Measurements from ENCODE around the gene DCHS1. TPM values are rescaled to one million over a fixed set of nuclear protein-coding genes. Genes with fewer than 3 reads are reported as not detected.
A peak's percentile ranks its signal among the peaks of the same experiment; 100 is the strongest.

DCHS1 gene
- total RNA-seq, 4 donors from 2014 or later = 3.9 to 9.0 (median 6.4) TPM

- peaks cover 19% of the 10 kb centered on the region for H3K4me1 ChIP-seq
- no peak for DNase-seq (ENCODE audit: low spot score in 2 of 2)
- H3K27ac ChIP-seq = no peak overlapping the region
- H3K36me3 ChIP-seq = no peaks in the 10 kb centered on the region
- H3K4me3 ChIP-seq = no peak overlapping the region
- H3K9me3 ChIP-seq = no peaks in the 10 kb centered on the region
- no peaks in the 10 kb centered on the region for H3K27me3 ChIP-seq
- TF ChIP-seq POLR2A (IDR thresholded peaks at IDR 0.05) (no peak), CTCF (IDR thresholded peaks at IDR 0.05) (no peak), POLR2AphosphoS5 (IDR thresholded peaks at IDR 0.05) (no peak), EP300 (IDR thresholded peaks at IDR 0.05) (no peak)
Measured at GRCh38 chr11:6658647-6659046, 3.0 kb upstream of the DCHS1 start.

GRCh38 chr11:6657346-6657745 lies 1.7 kb upstream of the DCHS1 start:
- WGBS = 64% methylated on average over 1 of the region's 1 CpG
- Histone ChIP-seq H3K4me3 (no peak overlapping the region), H3K4me1 (peaks cover 19% of the 10 kb centered on the region), H3K27me3 (no peaks in the 10 kb centered on the region), H3K36me3 (no peaks in the 10 kb centered on the region), H3K9me3 (no peaks in the 10 kb centered on the region), H3K27ac (no peak overlapping the region)
- DNase-seq (ENCODE audit: low spot score in 2 of 2) = no peak
- TF ChIP-seq POLR2A (IDR thresholded peaks at IDR 0.05) (no peak), POLR2AphosphoS5 (IDR thresholded peaks at IDR 0.05) (no peak), CTCF (IDR thresholded peaks at IDR 0.05) (no peak), EP300 (IDR thresholded peaks at IDR 0.05) (no peak)

- 77% methylated on average over 5 of the region's 5 CpGs for WGBS
- Histone ChIP-seq H3K4me3 (no peak overlapping the region), H3K36me3 (no peaks in the 10 kb centered on the region), H3K4me1 (peaks cover 19% of the 10 kb centered on the region), H3K27ac (no peak overlapping the region), H3K27me3 (no peaks in the 10 kb centered on the region), H3K9me3 (no peaks in the 10 kb centered on the region)
- no peak for TF ChIP-seq POLR2A (IDR thresholded peaks at IDR 0.05)
- no peak for TF ChIP-seq POLR2AphosphoS5 (IDR thresholded peaks at IDR 0.05)
- TF ChIP-seq CTCF (IDR thresholded peaks at IDR 0.05) = no peak
- TF ChIP-seq EP300 (IDR thresholded peaks at IDR 0.05) = no peak
- DNase-seq (ENCODE audit: low spot score in 2 of 2) = no peak
Measured at GRCh38 chr11:6656936-6657335, 1.3 kb upstream of the DCHS1 start.

GRCh38 chr11:6656584-6656915 lies 941 bp upstream of the DCHS1 start:
- no peaks in the 10 kb centered on the region for H3K9me3 ChIP-seq
- H3K27ac ChIP-seq = no peak overlapping the region
- H3K4me3 ChIP-seq = no peak overlapping the region
- no peaks in the 10 kb centered on the region for H3K27me3 ChIP-seq
- no peak for DNase-seq (ENCODE audit: low spot score in 2 of 2)
- H3K4me1 ChIP-seq = peaks cover 19% of the 10 kb centered on the region
- H3K36me3 ChIP-seq = no peaks in the 10 kb centered on the region
- 52% methylated on average over 4 of the region's 4 CpGs for WGBS
- TF ChIP-seq EP300 (IDR thresholded peaks at IDR 0.05) = no peak
- no peak for TF ChIP-seq POLR2AphosphoS5 (IDR thresholded peaks at IDR 0.05)
- no peak for TF ChIP-seq POLR2A (IDR thresholded peaks at IDR 0.05)
- TF ChIP-seq CTCF (IDR thresholded peaks at IDR 0.05) = no peak

- Histone ChIP-seq H3K27me3 (no peaks in the 10 kb centered on the region), H3K36me3 (no peaks in the 10 kb centered on the region), H3K4me3 (peak overlapping the region; percentile 54), H3K4me1 (peaks cover 19% of the 10 kb centered on the region), H3K9me3 (no peaks in the 10 kb centered on the region), H3K27ac (peak overlapping the region; percentile 71)
- 5% methylated on average over 65 of the region's 84 CpGs for WGBS
- no peak for DNase-seq (ENCODE audit: low spot score in 2 of 2)
- TF ChIP-seq POLR2AphosphoS5 (IDR thresholded peaks at IDR 0.05) (no peak), EP300 (IDR thresholded peaks at IDR 0.05) (no peak), POLR2A (IDR thresholded peaks at IDR 0.05) (no peak), CTCF (IDR thresholded peaks at IDR 0.05) (no peak)
Measured at GRCh38 chr11:6655020-6655789, 404 bp downstream of the DCHS1 start.
